Fibroblast of lung (primary cell): ENCODE data around the gene PNPO. TPM values are rescaled to one million over a fixed set of nuclear protein-coding genes. Genes with fewer than 3 reads are reported as not detected.
"Not testable (repeated sequence)": the region's sequence is repeated elsewhere in the genome, so short reads cannot be mapped to it uniquely, and the experiment has no call there.

Experiments used
- DNase-seq, 2 donors: peaks; one replicate each; pipeline versions ENCODE4 v3.0.0 to v3.0.0-alpha.2; 2010; ENCODE audit warnings: low read depth in 2 of 2
- H2AFZ ChIP-seq: 2 replicates; pipeline ENCODE4 v1.5.1; 2012; ENCODE audit warnings: low read length, control low read depth, inconsistent platforms
- H3K27ac ChIP-seq: 2 replicates; pipeline ENCODE4 v1.5.1; 2011; ENCODE audit warnings: low read length, control low read depth; ENCODE audit not compliant: insufficient read depth
- H3K27me3 ChIP-seq: 2 replicates; pipeline ENCODE4 v1.5.1; 2011; ENCODE audit warnings: mild to moderate bottlenecking, low read length; ENCODE audit not compliant: control insufficient read depth, insufficient read depth
- H3K36me3 ChIP-seq: 2 replicates; pipeline ENCODE4 v1.5.1; 2011; ENCODE audit warnings: low read length; ENCODE audit not compliant: control insufficient read depth, insufficient read depth
- H3K4me1 ChIP-seq: 2 replicates; pipeline ENCODE4 v1.5.1; 2011; ENCODE audit warnings: low read length; ENCODE audit not compliant: control insufficient read depth, insufficient read depth; ENCODE audit errors: extremely low read depth
- H3K4me2 ChIP-seq: 2 replicates; pipeline ENCODE4 v1.5.1; 2011; ENCODE audit warnings: low read length, control low read depth; ENCODE audit not compliant: insufficient read depth; ENCODE audit errors: extremely low read depth
- H3K4me3 ChIP-seq, 4 experiments: fragments of 200-600 bp in 1 of 4; sonication (generic) in 1 of 4; replicated peaks in 1 of 4; 2 replicates each; pipeline ENCODE4 v1.5.1; 2011 to 2016; ENCODE audit warnings: low read length in 4 of 4, low read depth in 3 of 4, mild to moderate bottlenecking in 3 of 4, control low read depth in 2 of 4, inconsistent platforms in 1 of 4, mixed read lengths in 1 of 4; ENCODE audit not compliant: insufficient read depth in 1 of 4; ENCODE audit errors: control extremely low read depth in 1 of 4
- H3K79me2 ChIP-seq: 2 replicates; pipeline ENCODE4 v1.5.1; 2012; ENCODE audit warnings: mild to moderate bottlenecking, low read length, inconsistent platforms; ENCODE audit not compliant: control insufficient read depth, insufficient read depth
- H3K9ac ChIP-seq: 2 replicates; pipeline ENCODE4 v1.5.1; 2011; ENCODE audit warnings: mild to moderate bottlenecking, low read length, control low read depth; ENCODE audit not compliant: insufficient read depth
- H3K9me3 ChIP-seq: 2 replicates; pipeline ENCODE4 v1.5.1; 2012; ENCODE audit warnings: low read depth, low read length; ENCODE audit not compliant: control insufficient read depth, insufficient read depth
- H4K20me1 ChIP-seq: 2 replicates; pipeline ENCODE4 v1.5.1; 2011; ENCODE audit warnings: low read length; ENCODE audit not compliant: control insufficient read depth, insufficient read depth; ENCODE audit errors: extremely low read depth
- EZH2 ChIP-seq: IDR thresholded peaks from 2 replicates; pipeline ENCODE4 v1.5.1; 2012; ENCODE audit warnings: low read length, control low read depth, mild to moderate bottlenecking; ENCODE audit errors: missing control alignments
- polyA plus RNA-seq, 2 donors: library from polyadenylated mRNA; depleted of rRNA in 1 of 2; stranded (reverse) in 1 of 2; unstranded in 1 of 2; fragments of >200 nt; gene quantifications; 2 replicates each; pipeline ENCODE4 v1.2.1, GENCODE V29; 2011 to 2012; ENCODE audit warnings: missing spikeins in 1 of 2
- total RNA-seq: library from RNA; depleted of rRNA; stranded (reverse); fragments of >200 nt; gene quantifications from 2 replicates; pipeline ENCODE4 v1.2.1, GENCODE V29; 2014
- TF ChIP-seq, protein P1 (sequence below), 2 donors: IDR thresholded peaks in 1 of 2; conservative IDR thresholded peaks in 1 of 2; 1 replicate in 1 of 2; 2 replicates in 1 of 2; pipeline ENCODE4 v1.5.1; 2011 to 2012; ENCODE audit warnings: low read length in 2 of 2, control low read depth in 1 of 2, inconsistent platforms in 1 of 2, low read depth in 1 of 2, mild to moderate bottlenecking in 1 of 2

Gene PNPO
- total and polyA plus RNA-seq, 2 donors (not counting 1 experiment from before 2014, with no cell fraction given) = 25.7 to 26.6 TPM

DNA sequence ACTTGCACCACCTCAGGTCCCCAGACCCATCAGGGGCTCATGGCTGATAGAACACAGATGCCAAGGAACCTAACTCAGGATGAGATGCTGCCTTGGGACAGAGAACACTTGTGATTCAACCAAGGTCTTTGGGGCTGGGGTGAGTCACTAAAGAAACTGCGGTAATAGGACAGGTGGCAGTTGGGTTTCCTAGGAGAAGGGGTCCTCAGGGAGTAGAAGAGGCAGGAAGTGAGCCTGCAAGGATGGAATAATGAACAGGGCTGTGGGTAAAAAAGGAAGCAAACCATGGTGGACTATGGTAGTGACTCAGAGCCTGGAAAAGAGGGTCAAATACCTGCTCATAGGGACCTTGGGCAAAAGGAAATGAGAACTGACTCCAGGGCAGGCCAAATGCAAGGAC lies 6.5 kb upstream of the PNPO start:
- DNase-seq = peak in 1 of 2 donors; percentile 44
- Histone ChIP-seq H3K9ac (no peak overlapping the region), H3K27me3 (no peaks in the 10 kb centered on the region), H3K4me2 (no peak overlapping the region), H3K79me2 (no peaks in the 10 kb centered on the region), H3K27ac (no peak overlapping the region), H3K9me3 (no peaks in the 10 kb centered on the region), H3K36me3 (no peaks in the 10 kb centered on the region), H3K4me3 (no peak overlapping the region), H2AFZ (no peak overlapping the region), H3K4me1 (peaks cover 5% of the 10 kb centered on the region), H4K20me1 (no peaks in the 10 kb centered on the region)
- TF ChIP-seq, protein P1, sequence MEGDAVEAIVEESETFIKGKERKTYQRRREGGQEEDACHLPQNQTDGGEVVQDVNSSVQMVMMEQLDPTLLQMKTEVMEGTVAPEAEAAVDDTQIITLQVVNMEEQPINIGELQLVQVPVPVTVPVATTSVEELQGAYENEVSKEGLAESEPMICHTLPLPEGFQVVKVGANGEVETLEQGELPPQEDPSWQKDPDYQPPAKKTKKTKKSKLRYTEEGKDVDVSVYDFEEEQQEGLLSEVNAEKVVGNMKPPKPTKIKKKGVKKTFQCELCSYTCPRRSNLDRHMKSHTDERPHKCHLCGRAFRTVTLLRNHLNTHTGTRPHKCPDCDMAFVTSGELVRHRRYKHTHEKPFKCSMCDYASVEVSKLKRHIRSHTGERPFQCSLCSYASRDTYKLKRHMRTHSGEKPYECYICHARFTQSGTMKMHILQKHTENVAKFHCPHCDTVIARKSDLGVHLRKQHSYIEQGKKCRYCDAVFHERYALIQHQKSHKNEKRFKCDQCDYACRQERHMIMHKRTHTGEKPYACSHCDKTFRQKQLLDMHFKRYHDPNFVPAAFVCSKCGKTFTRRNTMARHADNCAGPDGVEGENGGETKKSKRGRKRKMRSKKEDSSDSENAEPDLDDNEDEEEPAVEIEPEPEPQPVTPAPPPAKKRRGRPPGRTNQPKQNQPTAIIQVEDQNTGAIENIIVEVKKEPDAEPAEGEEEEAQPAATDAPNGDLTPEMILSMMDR (conservative IDR thresholded peaks at IDR 0.05 in 1 of 2, IDR thresholded peaks at IDR 0.05 in 1 of 2; ENCODE audit: low read depth in 1 of 2, low read length in 2 of 2) = no peak
- TF ChIP-seq EZH2 = no peak

DNA sequence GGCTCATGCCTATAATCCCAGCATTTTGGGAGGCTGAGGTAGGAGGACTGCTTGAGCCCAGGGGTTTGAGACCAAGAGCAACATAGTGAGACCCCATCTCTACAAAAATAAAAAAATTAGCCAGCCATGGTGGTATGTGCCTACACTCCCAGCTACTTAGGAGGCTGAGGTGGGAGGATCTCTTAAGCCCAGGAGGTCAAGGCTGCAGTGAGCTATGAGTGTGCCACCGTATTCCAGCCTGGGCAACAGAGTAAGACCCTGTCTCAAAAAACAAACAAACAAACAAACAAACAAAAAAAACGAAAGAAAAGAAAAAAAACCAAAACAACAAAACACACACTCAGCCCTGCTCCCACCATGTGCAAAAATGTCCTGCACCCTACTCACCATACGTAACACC lies 5.9 kb upstream of the PNPO start:
- peak overlapping the region; percentile 51 for H3K4me2 ChIP-seq
- not testable (repeated sequence) for DNase-seq

DNA sequence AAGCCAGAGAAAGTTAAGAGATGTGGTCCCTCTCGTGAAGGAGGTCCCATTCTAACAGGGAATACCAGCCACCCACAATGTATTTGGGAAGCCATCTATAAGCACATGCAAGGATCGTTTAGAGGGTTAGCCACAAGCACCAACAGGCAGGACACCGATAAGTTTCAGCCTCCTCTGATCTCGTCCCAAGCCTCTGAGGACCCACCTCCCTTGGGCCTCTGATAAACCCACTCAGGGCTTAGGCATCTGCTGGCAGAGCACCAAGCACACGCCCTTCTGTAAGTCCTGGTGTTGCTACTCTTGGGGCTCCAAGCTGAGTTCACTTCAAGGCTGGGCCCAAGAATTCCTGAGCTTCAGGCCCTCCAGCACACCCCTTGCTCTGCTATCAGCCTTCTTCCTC lies 5.4 kb upstream of the PNPO start:
- Histone ChIP-seq H3K27ac (no peak overlapping the region), H4K20me1 (no peaks in the 10 kb centered on the region), H3K4me2 (peak overlapping the region; percentile 51), H3K4me1 (peaks cover 6% of the 10 kb centered on the region), H3K9me3 (no peaks in the 10 kb centered on the region), H3K4me3 (no peak overlapping the region), H3K27me3 (no peaks in the 10 kb centered on the region), H3K79me2 (no peaks in the 10 kb centered on the region), H3K36me3 (no peaks in the 10 kb centered on the region), H2AFZ (no peak overlapping the region), H3K9ac (no peak overlapping the region)
- TF ChIP-seq, protein P1 (conservative IDR thresholded peaks at IDR 0.05 in 1 of 2, IDR thresholded peaks at IDR 0.05 in 1 of 2; ENCODE audit: low read depth in 1 of 2, low read length in 2 of 2) = no peak
- peak; percentile 53 to 89 for DNase-seq

More for the DNA sequence above, 5.9 kb upstream of the PNPO start:
- H3K79me2 ChIP-seq, H4K20me1 ChIP-seq, H3K4me1 ChIP-seq, H3K9ac ChIP-seq, H2AFZ ChIP-seq, H3K27me3 ChIP-seq, H3K4me3 ChIP-seq, H3K36me3 ChIP-seq, H3K27ac ChIP-seq, H3K9me3 ChIP-seq: not testable (repeated sequence)
